SK-N-SH (cell line): Measurements from ENCODE around the gene PSMD2. TPM values are rescaled to one million over a fixed set of nuclear protein-coding genes. Genes with fewer than 3 reads are reported as not detected.

Source experiments
- CTCF ChIA-PET: fragments of 300-600, 350-600 bp; formaldehyde crosslinking; extraction: SDS; loops from one replicate; lab custom pipeline; 2021; lab: Yijun Ruan, JAX
- POLR2A ChIA-PET: fragments of 350-600 bp; sonication (Branson Sonifier 250); formaldehyde crosslinking; extraction: SDS; loops from one replicate; lab custom pipeline; 2020; ENCODE audit warnings: antibody characterized with exemption, inconsistent platforms; lab: Yijun Ruan, JAX
- DNase-seq: peaks from one replicate; pipeline ENCODE4 v3.0.0; 2012
- H2AFZ ChIP-seq: fragments of 200-600 bp; sonication (generic); 2 replicates; pipeline ENCODE4 v1.8.1; 2016; ENCODE audit warnings: antibody characterized with exemption, mild to moderate bottlenecking, low read depth
- H3F3A ChIP-seq: fragments of 200-600 bp; sonication (generic); replicated peaks from 2 replicates; pipeline ENCODE3; 2016; ENCODE audit warnings: antibody characterized with exemption, mild to moderate bottlenecking; ENCODE audit not compliant: insufficient read depth
- H3K27ac ChIP-seq, 2 experiments: fragments of 200-500 bp in 1 of 2; fragments of 200-600 bp in 1 of 2; sonication (Bioruptor generic) in 1 of 2; sonication (generic), shearing (Covaris generic) in 1 of 2; 2 replicates each; pipeline versions ENCODE4 v1.5.1 to v1.6.1; 2014 to 2016; ENCODE audit warnings: low read depth in 2 of 2, inconsistent platforms in 1 of 2, low read length in 1 of 2, mild to moderate bottlenecking in 1 of 2, mixed read lengths in 1 of 2
- H3K27me3 ChIP-seq: fragments of 200-600 bp; sonication (generic), shearing (Covaris generic); 2 replicates; pipeline ENCODE4 v1.6.1; 2016; ENCODE audit warnings: mixed run types; ENCODE audit not compliant: insufficient read depth
- H3K36me3 ChIP-seq, 2 experiments: fragments of 200-500 bp in 1 of 2; fragments of 200-600 bp in 1 of 2; sonication (Bioruptor generic) in 1 of 2; sonication (generic) in 1 of 2; replicated peaks in 1 of 2; 2 replicates each; pipeline versions ENCODE3 to v1.5.1; 2014 to 2016; ENCODE audit warnings: low read length in 1 of 2, mild to moderate bottlenecking in 1 of 2; ENCODE audit not compliant: insufficient read depth in 2 of 2, control insufficient read depth in 1 of 2
- H3K4me1 ChIP-seq, 2 experiments: fragments of 200-500 bp in 1 of 2; fragments of 200-600 bp in 1 of 2; sonication (Bioruptor generic) in 1 of 2; sonication (generic), shearing (Covaris generic) in 1 of 2; 2 replicates each; pipeline versions ENCODE4 v1.5.1 to v1.6.1; 2014 to 2016; ENCODE audit warnings: low read depth in 1 of 2, low read length in 1 of 2, mixed run types in 1 of 2; ENCODE audit not compliant: insufficient read depth in 2 of 2, control insufficient read depth in 1 of 2
- H3K4me2 ChIP-seq: fragments of 200-600 bp; sonication (generic), shearing (Covaris generic); 2 replicates; pipeline ENCODE4 v1.6.1; 2017; ENCODE audit warnings: mixed run types
- H3K4me3 ChIP-seq, 2 experiments: fragments of 200-500 bp in 1 of 2; fragments of 200-600 bp in 1 of 2; sonication (Bioruptor generic) in 1 of 2; sonication (generic), shearing (Covaris generic) in 1 of 2; 2 replicates each; pipeline versions ENCODE4 v1.5.1 to v1.8.1; 2014 to 2016; ENCODE audit warnings: low read depth in 2 of 2, inconsistent platforms in 1 of 2, low read length in 1 of 2, mild to moderate bottlenecking in 1 of 2, mixed read lengths in 1 of 2, moderate library complexity in 1 of 2
- H3K79me2 ChIP-seq: fragments of 200-600 bp; sonication (generic); 2 replicates; pipeline ENCODE4 v1.8.1; 2017; ENCODE audit warnings: mild to moderate bottlenecking; ENCODE audit not compliant: insufficient read depth
- H3K9ac ChIP-seq: fragments of 200-600 bp; sonication (generic); 2 replicates; pipeline ENCODE4 v1.6.1; 2017; ENCODE audit warnings: mixed run types
- H3K9me2 ChIP-seq: fragments of 200-600 bp; sonication (generic); 2 replicates; pipeline ENCODE4 v1.6.1; 2017; ENCODE audit warnings: mixed run types
- H3K9me3 ChIP-seq: fragments of 200-600 bp; sonication (generic); 2 replicates; pipeline ENCODE4 v1.6.1; 2017; ENCODE audit warnings: mixed run types, mild to moderate bottlenecking, moderate library complexity
- H4K20me1 ChIP-seq: fragments of 200-600 bp; sonication (generic); 2 replicates; pipeline ENCODE4 v1.6.1; 2017; ENCODE audit warnings: mild to moderate bottlenecking, mixed run types; ENCODE audit not compliant: insufficient read depth
- CHD2 ChIP-seq: fragments of 150-350 bp; IDR thresholded peaks from 2 replicates; pipeline ENCODE4 v1.6.1; 2018; ENCODE audit warnings: low read length; ENCODE audit not compliant: partially characterized antibody
- FOSL2 ChIP-seq: IDR thresholded peaks from 2 replicates; pipeline ENCODE4 v1.4.0; 2012; ENCODE audit warnings: low read depth, mild to moderate bottlenecking, moderate library complexity, borderline replicate concordance
- FOXM1 ChIP-seq: IDR thresholded peaks from 2 replicates; pipeline ENCODE4 v1.4.0; 2012; ENCODE audit warnings: low read depth, mild to moderate bottlenecking
- GABPA ChIP-seq: IDR thresholded peaks from 2 replicates; pipeline ENCODE4 v1.4.0; 2012; ENCODE audit warnings: low read depth, mild to moderate bottlenecking
- NRF1 ChIP-seq: IDR thresholded peaks from 2 replicates; pipeline ENCODE4 v1.6.1; 2012; ENCODE audit warnings: low read depth, mild to moderate bottlenecking, low read length
- RAD21 ChIP-seq: IDR thresholded peaks from 2 replicates; pipeline ENCODE4 v1.6.1; 2012; ENCODE audit warnings: mild to moderate bottlenecking, low read length
- RCOR1 ChIP-seq: fragments of 150-350 bp; IDR thresholded peaks from 2 replicates; pipeline ENCODE4 v1.6.1; 2017; ENCODE audit warnings: antibody characterized with exemption, low read length
- RFX5 ChIP-seq: IDR thresholded peaks from 2 replicates; pipeline ENCODE4 v1.6.1; 2012; ENCODE audit warnings: mild to moderate bottlenecking, improper control_type of control experiment, low read length
- RXRA ChIP-seq: IDR thresholded peaks from 2 replicates; pipeline ENCODE4 v1.4.0; 2012; ENCODE audit warnings: low read depth, mild to moderate bottlenecking, borderline replicate concordance
- SIN3A ChIP-seq: IDR thresholded peaks from 2 replicates; pipeline ENCODE4 v1.6.1; 2012; ENCODE audit warnings: low read depth, mild to moderate bottlenecking, low read length, moderate library complexity, borderline replicate concordance
- TAF1 ChIP-seq: IDR thresholded peaks from 2 replicates; pipeline ENCODE4 v1.6.1; 2012; ENCODE audit warnings: low read depth, mild to moderate bottlenecking, low read length, moderate library complexity, borderline replicate concordance
- TCF12 ChIP-seq: IDR thresholded peaks from 2 replicates; pipeline ENCODE4 v1.4.0; 2012
- USF1 ChIP-seq: IDR thresholded peaks from 2 replicates; pipeline ENCODE4 v1.4.0; 2012; ENCODE audit warnings: low read depth, borderline replicate concordance
- ZBTB33 ChIP-seq: IDR thresholded peaks from 2 replicates; pipeline ENCODE4 v1.4.0; 2012; ENCODE audit warnings: low read depth, borderline replicate concordance
- WGBS: methylation state at CpG from one replicate; pipeline ENCODE4 v1.1.6; 2017; ENCODE audit warnings: low lambda C conversion rate; 5-methylcytosine and 5-hydroxymethylcytosine counted together
- polyA plus RNA-seq, 3 experiments: library from polyadenylated mRNA; depleted of rRNA; stranded (reverse); fragments of >200 nt; gene quantifications; 2 replicates each; pipeline ENCODE4 v1.2.3, GENCODE V29; 2012

PSMD2 gene
- polyA plus RNA-seq, 1 of the 3 experiments (the other 2 are of a cell fraction): 328 TPM

GRCh38 chr3:184255291-184256039 lies 43.6 kb upstream of the PSMD2 start:
- peaks cover 0 to 11% of the 10 kb centered on the region in 2 experiments; a peak in 2 of 4 replicates for H3K4me1 ChIP-seq
- no peak for DNase-seq
- ChIA-PET CTCF (interaction anchor here (0.6 to 1.4 kb wide), 5 partner anchors 14 to 370 kb away, joined by 3 to 4 read pairs (median 4); partner anchors contain the start of gene PARL), POLR2A (no interaction called here)
- WGBS: 100% methylated on average over 3 of the region's 3 CpGs
- H3K9me3 ChIP-seq: no peaks in the 10 kb centered on the region
- H2AFZ ChIP-seq: no peak overlapping the region
- no peak overlapping the region for H3K4me3 ChIP-seq
- peaks cover 2% of the 10 kb centered on the region for H3F3A ChIP-seq
- TF ChIP-seq ZBTB33 (no peak), TAF1 (no peak), RFX5 (no peak), RCOR1 (no peak), FOSL2 (no peak), TCF12 (no peak), GABPA (no peak), RXRA (no peak), RAD21 (no peak), SIN3A (no peak), CHD2 (no peak), NRF1 (no peak), USF1 (no peak), FOXM1 (no peak)
- peaks cover 22% of the 10 kb centered on the region for H4K20me1 ChIP-seq
- H3K36me3 ChIP-seq: no peaks in the 10 kb centered on the region
- H3K79me2 ChIP-seq: no peaks in the 10 kb centered on the region; the same call in 1 of the 2 replicates
- H3K27me3 ChIP-seq: no peaks in the 10 kb centered on the region
- no peak overlapping the region for H3K27ac ChIP-seq
- H3K9ac ChIP-seq: no peak overlapping the region
- H3K4me2 ChIP-seq: no peak overlapping the region
- H3K9me2 ChIP-seq: no peaks in the 10 kb centered on the region
